ENCODE results near the gene RAD1.
"Not testable (repeated sequence)": the region's sequence is repeated elsewhere in the genome, so short reads cannot be mapped to it uniquely, and the experiment has no call there.

Gene RAD1, protein sequence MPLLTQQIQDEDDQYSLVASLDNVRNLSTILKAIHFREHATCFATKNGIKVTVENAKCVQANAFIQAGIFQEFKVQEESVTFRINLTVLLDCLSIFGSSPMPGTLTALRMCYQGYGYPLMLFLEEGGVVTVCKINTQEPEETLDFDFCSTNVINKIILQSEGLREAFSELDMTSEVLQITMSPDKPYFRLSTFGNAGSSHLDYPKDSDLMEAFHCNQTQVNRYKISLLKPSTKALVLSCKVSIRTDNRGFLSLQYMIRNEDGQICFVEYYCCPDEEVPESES

DNA sequence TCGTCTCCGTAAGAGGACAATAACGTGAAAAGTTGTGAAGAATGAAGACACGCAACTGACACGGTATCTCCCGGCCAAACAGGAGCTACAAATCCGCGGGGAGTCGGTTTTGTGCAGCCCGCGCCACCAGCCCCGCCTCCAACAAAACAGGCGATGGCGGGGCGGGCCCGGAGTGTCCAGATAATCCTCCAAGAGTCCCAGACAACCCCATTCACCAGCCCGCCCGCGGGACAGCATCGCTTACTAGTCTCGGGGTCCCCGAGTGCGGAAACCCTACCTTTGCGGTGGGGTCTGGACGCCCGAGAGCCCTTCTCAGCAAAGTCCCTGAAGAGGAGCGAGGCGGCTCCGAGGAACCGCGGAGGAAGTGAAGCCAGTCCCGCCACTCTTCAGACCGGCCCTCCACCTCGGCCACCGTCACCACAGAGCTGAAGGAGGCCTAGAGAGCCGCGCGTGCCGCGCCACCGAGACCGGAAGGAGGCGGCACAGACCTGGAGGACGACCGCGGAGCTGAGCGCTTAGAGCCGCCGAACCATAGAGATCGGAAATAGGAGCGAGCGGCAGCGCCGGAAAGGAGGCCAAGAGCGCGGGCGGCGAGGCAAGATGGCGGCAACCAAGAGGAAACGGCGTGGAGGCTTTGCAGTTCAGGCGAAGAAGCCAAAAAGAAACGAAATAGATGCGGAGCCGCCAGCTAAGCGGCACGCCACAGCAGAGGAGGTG is at the start of gene RAD1, which contains the start of gene BRIX1:
Gene RAD1 (minus strand): TSS at position 366 of the 717 bp plus-strand sequence. CDS start 612 bp downstream, outside the sequence.
Gene BRIX1 (plus strand): TSS at position 573 of the 717 bp plus-strand sequence. CDS start 28 bp downstream, at position 601.
- peak; percentile 92 to 99 for DNase-seq

DNA sequence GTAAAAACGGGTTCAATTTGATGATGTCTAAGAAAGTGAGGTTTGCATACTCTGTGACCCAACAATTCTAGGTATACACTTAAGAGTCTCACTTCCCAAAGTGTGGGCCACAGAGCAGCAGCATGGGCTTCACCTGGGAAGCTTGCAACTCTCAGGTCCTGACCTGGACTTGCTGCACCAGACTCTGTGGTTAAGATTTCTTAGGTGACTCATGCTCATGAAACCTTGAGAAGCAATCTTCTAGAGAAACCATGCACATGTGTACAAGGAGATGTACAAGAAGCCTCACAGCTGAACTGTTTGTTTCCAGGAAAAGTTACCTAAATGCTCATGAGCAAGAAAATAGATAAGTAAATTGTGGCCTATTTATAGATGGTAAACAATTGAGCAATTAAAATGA is 44.0 kb upstream of the RAD1 start:
- DNase-seq = no peak

GRCh38 chr5:34957857-34958690 is 42.8 kb upstream of the RAD1 start:
- peak in 1 of 2 experiments; percentile 42 for DNase-seq

- no peak for DNase-seq
These were observed 42.0 kb upstream of the RAD1 start for GRCh38 chr5:34957321-34957720.

DNA sequence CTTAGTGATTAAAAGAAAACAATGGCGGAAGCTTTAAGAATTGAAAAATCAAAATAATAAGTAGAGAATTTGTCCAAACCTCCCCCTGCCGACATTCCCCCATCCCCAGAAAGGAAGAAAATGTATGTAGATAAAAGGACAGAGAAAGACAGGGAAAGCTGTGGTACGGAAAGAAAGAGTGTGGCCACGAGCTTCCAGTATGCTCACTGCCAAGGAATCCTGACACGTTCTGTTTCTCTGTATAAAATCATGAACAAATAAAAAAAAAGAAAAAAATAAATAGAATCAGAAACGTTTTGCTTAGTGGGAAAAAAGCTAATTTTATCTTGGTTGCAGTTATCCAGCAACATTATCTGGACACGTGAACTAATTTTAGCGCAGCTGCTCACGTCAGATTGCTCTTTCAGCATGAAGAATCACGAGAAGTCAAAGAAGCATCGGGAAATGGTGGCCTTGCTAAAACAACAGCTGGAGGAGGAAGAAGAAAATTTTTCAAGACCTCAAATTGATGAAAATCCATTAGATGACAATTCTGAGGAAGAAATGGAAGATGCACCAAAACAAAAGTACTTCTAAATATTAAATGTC is 29.2 kb upstream of the RAD1 start:
- no peak for DNase-seq

- DNase-seq = no peak
These were observed 28.7 kb upstream of the RAD1 start for GRCh38 chr5:34944044-34944443.

GRCh38 chr5:34941936-34942335 is 26.6 kb upstream of the RAD1 start:
- DNase-seq = no peak

DNA sequence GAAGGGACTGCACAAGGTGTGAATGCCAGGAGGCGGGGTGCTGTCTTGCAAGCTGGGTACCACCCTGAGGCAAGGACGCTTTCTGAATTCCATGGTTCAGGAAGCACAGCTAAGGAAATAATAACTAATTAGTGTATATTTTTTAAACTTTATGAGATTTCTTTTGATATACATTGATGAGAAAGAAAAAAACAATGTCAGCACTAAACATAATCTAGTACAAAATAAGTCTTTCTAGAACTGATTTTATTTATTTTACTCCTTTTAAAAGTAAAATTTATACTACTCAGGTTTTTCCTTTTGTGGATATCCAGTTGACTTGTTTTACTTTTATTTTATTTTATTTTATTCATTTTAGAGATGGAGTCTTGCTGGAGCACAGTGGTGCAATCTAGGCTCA is 17.6 kb upstream of the RAD1 start:
- DNase-seq = no peak

DNA sequence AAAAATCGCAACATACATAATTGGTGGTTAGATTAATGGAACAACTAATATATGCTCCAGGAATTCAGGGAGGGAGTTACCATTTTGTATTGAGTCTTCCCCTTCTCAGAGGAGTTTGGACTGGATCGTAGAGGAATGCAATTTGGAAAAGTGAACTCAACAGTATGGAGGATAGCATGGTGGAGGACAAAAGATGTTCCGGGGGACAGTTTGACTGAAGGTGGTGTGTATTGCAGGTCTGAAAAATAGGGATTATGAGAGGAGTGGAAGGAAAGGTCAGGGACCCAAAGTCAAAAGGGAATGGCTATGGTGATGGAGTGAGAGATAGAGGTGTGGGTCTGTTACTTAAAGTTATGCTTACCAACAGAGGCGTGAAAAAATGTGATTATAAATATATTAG is 15.6 kb upstream of the RAD1 start:
- no peak for DNase-seq

GRCh38 chr5:34930462-34930844 is 15.1 kb upstream of the RAD1 start:
- no peak for DNase-seq

DNA sequence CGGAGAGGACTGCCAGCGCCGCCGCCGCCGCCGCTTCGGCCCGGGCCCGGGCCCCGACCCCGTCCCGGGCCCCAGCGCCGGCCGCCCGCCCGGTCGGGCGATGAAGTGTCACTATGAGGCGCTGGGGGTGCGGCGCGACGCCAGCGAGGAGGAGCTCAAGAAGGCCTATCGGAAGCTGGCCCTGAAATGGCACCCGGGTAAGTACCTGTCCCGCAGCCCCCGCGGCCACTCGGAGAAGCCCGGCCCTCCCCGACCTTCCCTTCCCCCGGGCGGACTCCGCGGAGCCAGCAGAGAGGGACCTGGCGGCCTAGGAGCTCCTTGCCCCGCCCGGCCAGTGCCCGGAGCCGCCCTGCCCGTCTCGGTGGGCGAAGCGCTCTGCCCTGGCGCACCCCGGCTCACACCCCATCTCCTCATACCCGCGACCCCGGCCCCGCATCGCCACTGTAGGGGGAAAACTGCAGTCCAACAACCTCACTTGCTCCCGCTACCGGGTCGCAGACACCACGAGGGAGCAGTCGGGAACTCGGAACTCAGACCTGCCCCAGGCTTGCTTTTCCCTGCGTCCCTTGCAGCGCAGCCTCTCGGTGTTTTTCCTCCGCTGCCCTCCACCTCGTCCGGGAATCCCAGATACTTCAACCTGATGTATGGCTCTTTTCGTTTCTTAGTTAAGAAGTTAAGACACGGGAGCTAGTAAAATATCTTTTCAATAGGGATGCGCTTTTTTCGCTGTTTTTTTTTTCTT is 14.6 kb upstream of the RAD1 start:
- peak; percentile 87 to 88 for DNase-seq

DNA sequence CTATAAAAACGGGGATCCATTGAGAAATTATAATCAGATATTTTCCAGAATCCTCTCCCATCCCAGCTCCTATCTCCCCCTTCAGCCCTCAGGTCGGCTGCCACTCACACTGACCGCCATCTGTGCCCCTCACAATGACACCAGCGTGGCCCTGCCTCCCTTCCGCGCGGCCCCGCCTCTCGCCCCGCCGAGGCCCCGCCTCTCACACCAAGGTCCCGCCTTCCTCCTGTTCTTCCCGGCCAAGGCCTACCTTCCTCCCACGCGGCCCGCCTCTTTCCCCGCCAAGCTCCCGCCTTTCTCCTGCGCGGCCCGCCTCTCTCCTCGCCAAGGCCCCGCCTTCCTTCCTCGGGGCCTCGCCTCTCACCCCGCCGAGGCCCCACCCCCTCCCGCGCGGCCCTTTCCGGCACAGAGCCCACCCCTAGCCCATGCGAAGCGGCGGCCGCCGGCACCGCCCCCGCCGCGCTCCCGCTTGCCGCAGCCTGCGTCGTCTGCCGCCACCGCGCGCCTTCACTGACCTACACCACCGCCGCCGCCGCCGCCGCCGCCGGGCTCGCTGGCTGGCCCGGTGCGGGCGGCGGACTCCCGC is 13.9 kb upstream of the RAD1 start, which contains the start of gene DNAJC21:
Gene DNAJC21 (plus strand): TSS at position 426 of the 586 bp plus-strand sequence. CDS start 261 bp downstream, outside the sequence.
- peak; percentile 82 to 98 for DNase-seq

DNA sequence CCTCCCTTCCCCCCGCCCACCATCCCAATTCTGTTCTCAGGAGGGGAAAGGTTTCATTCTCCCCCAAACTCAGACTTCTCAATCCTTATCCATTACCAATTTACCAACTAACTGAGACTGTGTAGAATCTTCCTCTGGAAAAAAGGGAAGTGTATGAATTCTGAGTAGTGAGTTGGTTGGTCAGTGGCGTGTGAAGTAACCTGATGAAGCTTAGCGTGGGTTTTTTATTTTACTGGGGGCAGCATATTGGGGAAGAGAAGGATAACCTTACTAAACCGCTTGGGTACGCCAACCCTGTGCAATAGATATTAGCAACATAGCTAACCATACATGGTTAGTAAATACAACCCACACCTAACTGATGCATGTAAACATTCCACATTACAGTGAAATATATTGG is 13.0 kb upstream of the RAD1 start:
- no peak for DNase-seq

GRCh38 chr5:34927785-34928184 is 12.5 kb upstream of the RAD1 start:
- no peak for DNase-seq

GRCh38 chr5:34926318-34926888 is 11.1 kb upstream of the RAD1 start:
- DNase-seq = no peak

GRCh38 chr5:34924462-34924765 is 9.1 kb upstream of the RAD1 start:
- DNase-seq = no peak

DNA sequence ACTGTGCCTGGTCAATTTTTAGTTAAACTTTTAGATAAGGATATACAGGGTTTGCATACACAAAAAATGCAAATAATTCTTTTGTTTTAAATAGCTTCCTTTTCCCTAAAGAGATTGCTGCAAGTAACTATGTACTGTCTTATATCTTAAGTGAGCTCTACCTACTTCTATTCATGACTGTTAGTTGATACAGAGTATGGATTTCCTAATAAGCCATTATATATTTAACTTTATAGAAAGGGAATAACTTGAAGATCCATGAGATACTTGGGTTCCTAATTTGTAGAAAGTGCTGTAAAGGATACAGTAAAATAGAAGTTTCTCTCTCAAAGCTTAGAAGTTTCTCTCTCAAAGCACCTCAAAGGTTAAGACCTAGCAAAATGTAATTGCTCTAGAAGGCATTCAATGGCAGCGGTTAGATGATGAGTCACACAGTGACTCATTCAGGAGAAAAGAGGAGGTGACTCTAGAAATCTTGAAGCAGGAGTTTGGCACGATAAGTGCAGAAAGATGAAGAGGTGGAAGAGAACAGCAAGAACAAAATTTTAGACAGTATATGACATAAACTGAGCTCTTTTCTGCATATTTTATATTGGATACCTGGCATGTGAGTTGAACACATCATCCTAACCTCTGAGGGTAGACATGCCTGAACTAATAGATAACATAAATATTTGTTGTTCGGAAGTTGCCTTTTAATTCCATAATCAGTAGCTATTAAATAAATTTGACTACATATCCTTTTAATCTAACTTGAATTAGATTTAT is 8.6 kb upstream of the RAD1 start:
- peak; percentile 86 to 97 for DNase-seq

DNA sequence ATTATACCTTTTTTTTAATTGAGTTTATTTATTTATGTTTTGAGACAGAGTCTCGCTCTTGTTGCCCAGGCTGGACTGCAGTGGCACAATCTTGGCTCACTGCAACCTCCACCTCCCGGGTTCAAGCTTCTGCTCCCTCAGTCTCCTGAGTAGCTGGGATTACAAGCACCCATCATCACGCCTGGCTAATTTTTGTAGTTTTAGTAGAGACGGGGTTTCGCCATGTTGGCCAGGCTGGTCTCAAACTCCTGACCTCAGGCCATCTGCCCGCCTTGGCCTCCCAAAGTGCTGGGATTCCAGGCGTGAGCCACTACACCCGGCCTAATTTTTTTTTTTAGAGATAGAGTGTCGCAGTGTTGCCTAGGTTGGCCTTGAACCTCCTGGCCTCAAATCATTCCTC is 8.0 kb upstream of the RAD1 start:
- DNase-seq = not testable (repeated sequence)

- DNase-seq = peak in 1 of 2 experiments; percentile 23
These were observed 3.8 kb upstream of the RAD1 start for GRCh38 chr5:34919077-34919476.

- DNase-seq = no peak
These were observed 2.7 kb upstream of the RAD1 start for GRCh38 chr5:34918025-34918424.

DNA sequence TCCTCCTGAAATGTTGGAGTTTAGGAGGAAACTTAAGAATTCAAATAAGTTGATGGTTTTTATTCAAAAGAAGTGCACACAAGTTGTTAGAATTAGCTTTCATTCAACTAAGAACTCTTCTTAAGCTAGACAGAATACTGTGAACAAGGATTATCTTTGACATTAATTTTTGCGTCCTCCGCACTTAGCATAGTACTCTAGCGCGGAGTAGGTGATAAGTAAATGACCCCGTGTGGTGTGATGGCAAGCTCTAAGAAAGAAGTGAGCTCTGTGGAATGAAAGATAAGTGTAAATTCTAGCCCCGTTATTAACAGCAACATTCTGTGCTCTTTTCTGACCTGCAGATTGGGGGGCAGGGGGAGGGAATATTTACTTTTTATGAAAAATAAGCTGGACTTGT is 1.2 kb upstream of the RAD1 start:
- no peak for DNase-seq
